HG03521 (cell line): ENCODE results near the gene SHOC2.
A peak's percentile ranks its signal among the peaks of the same experiment; 100 is the strongest.

ENCODE experiments used
- ATAC-seq: cut with Tn5 transposase; IDR thresholded peaks from one replicate; pipeline ENCODE4 v1.9.1; 2021; ENCODE audit warnings: mild to moderate bottlenecking, moderate library complexity; ENCODE audit not compliant: unreplicated experiment

SHOC2 gene

DNA sequence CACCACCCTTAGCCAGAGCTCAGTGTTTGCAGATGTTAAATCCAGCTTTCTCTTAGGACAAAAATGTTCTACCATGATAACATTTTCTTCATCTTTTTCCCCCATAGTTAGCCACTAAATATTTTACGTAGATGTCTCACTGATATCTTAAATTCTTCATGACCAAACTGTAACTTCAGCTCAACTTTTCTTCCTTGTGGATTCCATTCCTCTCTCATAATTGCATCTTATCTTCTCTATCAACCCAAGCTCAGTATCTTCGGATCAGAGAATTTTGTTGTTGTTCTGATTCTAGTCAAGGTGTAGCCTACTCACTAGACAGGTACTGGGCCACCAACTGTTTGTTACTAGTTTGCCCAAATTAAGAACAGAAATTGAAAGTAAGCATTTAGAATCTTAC lies 60.2 kb downstream of the SHOC2 start:
- no peak for ATAC-seq

DNA sequence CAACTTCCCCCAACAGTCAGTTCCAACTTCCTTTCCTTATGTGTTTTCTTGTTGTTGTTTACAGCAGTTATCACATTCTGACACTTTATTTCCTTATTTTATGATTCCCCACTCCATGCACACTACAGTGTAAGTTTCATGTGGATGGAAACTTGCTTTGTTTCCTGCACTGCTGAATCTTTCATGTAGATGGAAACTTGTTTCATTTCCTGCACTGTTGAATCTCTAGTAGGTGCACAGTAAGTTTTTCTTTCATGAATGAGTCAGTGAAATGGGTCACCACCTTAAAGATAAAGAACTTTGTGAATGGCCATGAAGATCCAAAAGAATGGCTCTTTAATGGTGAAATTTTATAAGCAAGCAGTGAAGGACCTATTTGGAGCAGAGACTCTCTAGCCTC lies 61.4 kb downstream of the SHOC2 start:
- ATAC-seq: no peak

DNA sequence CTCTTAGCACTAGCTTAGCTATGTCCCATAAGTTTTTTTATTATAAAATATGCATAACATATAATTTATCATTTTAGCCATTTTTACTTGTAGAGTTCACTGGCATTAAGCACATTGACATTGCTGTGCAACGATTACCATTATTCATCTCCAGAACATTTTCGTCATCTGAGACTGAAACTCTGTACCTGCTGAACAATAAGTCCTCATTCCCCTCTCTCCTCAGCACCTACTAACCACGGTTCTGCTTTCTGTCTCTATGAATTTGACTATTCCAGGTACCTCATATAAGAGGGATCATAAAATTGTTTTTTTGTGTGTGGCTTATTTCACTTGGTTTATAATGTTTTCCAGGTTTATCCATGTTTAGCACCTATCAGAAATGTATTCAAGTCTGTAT lies 64.1 kb downstream of the SHOC2 start:
- ATAC-seq: no peak

DNA sequence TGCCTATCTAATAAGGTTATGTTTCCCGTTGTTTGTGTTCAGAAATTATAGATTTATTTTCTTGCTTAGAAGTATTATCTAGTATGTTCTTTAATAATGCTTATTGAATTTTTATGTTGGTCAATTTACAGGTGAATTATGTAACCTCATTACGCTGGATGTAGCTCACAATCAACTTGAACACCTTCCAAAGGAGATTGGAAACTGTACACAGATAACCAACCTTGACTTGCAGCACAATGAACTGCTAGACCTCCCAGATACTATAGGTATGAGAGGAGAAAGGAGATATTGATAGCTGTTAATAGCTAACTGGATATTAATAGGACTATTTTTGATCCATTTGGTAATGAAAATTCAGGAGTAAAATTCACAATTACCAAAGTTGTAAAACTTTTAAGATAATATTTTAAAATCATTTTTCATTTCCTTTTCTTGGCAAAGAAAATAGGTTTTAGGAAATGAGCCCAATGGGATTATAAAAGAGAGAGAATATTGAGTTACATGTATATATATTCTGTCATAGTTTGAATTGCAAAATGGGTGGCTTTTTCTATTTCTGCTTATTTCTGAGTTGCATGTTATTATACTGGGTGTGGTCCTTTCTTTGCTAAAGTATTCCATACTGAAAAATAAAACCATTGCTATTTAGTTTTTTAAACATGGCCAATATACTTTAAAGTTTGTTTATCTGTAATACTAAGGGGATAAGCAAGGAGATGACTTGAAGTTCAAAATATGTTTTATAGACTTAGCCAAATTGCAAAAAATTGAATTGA lies 66.3 kb downstream of the SHOC2 start:
- no peak for ATAC-seq

DNA sequence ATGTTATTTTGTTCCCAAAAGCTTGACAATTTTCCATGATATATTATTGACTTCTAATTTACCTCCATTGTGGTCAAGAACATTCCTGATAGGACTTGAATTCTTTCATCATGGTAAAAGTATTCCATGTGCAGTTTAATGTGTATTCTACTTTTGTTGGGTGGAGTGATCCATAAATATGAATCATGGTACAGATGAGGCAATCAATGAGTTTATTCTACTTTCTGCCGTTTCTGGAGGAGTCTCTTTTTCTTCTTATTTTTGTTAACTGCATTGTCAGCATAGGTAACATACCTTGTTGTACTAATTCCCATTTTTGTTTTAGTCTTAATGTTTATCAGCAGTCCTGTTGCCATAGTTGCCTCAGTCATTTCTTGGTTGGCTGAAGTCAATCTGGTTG lies 69.6 kb downstream of the SHOC2 start:
- no peak for ATAC-seq

DNA sequence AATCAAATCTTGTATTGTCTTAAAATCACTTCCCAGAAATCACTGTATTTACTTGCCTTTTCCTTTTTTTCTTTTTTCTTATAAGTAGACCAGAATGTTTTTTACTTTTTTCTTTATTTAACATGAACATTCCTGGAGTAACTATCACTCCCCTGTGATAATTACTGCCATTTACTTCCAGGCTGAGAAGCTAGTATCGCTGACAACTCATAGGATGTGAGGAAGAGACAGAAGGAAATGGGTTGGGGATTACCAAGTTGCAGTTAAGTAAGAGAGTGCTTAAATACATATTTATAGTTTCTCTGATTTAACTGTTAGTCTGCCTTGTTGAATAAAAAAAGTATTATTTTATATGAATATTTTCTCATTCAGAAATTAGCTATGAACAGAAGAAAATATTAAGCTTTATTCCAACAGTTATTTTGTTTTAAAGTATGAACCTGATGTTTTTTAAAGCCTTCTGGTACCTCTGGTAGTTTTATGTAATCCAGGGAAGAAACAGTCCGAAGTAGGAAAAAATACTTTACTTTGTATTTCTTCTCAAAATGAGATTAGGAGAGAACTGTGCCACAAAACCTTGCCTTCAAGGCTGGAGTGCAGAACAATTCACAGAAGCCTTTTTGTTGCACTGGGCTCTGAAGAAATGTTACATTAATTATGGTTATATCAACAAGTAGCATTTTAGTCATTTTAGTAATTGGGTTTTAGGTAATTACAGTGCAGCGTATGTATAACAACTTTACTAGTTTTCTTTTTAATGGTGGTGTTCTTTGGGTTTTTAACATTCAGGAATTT lies 72.8 kb downstream of the SHOC2 start:
- no peak for ATAC-seq

DNA sequence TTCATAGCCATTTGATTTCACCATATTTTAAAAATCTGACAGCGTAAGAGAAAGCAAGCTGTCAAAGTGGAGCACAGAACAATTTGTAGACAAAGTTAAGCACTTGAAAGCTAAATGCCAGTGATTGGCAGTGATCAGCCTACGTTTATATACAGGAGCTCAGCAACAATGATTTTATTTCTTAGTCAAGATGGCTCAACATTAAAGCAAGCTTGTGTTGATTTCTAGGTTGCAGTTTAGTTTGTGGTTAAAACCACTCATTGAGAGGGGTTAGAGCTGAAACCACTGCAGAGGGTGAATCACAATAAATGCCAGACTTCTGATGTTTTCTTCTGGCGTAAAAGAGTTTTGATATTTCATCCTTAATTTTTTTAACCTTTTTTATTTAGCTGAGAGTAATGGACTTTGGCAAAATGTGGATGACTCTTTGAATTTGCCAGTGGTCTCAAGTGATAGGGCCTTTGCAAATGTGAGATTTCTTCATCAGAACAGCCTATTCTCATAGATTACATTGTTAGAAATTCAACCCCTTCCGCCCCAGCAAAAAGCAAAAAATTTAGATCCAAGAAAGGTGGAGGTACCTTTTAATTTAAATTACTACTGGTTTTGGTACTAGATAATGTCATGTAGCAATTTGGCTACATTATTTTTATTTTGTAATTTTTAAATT lies 73.8 kb downstream of the SHOC2 start:
- ATAC-seq: no peak

DNA sequence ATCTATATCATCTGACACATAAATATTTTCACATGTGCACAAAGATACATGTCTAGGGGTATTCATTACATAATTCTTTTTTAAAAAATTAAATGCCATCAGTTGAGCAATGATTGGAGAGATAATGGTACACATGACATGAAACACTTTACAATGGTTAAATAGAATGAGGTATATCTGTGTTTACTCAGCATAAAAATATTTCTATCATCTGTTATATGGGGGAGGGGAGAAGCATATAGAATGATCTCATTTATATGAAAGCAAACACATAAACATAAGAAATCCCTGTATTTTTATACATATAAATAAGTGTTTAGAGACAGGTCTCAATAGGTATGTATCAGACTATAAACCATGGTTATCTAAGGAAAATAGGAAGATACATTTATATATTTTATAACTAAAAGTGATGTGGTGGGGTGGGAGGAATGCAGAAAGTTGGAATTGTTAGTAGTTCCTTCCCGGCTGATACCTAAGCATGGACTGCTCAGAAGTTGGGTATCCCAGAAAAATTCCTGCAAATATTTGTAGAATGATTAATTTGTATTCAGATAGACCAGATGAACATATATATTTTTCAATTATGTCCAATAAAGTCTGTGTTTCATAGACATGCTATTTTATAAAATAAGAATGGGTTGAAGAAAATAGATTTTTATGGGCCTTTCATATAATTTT lies 75.1 kb downstream of the SHOC2 start:
- no peak for ATAC-seq

DNA sequence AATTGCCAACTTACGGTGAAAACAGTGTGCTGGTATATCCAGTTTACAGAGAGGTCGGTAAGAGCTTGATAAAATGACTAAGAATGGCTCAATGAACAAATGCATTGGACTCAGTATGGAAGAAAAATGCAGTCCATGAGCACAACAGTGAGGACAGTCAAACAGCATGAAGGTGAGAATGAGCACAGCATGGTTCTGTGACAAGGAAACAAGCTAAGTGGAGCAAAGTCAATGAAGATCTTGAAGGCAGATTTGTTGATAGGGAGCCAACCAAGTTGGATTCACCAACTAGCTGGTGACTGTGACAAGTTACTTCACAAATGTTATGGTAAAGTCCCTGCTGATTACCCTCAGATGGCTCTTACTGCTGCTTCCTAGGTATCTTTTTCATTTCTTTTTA lies 75.9 kb downstream of the SHOC2 start:
- ATAC-seq: no peak

DNA sequence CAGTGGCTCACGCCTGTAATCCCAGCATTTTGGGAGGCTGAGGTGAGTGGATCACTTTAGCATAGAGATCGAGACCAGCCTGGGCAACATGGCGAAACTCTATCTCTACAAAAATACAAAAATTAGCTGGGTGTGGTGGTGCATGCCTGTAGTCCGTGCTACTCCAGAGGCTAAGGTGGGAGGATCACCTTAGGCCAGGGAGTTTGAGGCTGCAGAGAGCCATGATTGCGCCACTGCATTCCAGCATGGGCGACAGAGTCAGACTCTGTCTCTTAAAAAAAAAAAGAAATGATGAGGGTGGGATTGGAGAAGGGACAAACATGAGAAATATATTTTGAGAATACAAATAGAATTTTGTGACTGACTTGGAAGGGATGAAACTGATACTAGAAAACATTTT lies 76.9 kb downstream of the SHOC2 start:
- no peak for ATAC-seq

DNA sequence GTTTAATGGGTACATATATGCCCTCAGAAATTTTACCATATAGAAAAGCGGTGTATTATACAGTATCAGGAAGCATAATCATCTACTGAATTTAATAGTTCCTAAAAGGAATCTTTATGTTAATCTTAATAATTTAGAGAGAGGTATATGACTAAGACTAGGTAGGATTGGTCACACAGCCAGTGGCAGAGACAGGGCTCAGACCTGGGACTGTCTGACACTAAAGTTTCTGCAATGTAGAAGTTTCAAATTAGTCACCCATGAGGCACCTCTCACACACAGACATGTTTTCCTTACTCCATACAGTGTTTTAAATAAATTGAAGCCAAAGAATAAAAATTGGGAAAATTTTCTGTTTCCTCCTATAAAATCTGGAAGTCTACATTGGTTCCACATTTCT lies 84.6 kb downstream of the SHOC2 start:
- ATAC-seq: no peak

DNA sequence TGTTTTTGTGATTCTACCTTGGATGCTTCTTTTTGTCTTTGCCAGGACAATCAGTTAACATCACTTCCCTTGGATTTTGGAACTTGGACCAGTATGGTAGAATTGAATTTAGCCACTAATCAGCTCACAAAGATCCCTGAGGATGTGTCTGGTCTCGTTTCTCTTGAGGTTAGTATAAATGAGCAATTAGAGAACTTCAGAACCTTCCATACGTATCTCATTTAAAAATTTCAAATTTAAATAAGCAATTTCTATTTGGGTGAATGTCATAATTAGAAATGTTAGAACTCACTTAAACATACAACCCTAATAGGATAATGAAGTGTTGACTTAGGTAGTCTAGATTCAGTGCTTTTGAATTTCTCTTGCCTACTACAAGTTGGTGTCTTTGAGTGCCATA lies 88.1 kb downstream of the SHOC2 start:
- ATAC-seq: no peak

DNA sequence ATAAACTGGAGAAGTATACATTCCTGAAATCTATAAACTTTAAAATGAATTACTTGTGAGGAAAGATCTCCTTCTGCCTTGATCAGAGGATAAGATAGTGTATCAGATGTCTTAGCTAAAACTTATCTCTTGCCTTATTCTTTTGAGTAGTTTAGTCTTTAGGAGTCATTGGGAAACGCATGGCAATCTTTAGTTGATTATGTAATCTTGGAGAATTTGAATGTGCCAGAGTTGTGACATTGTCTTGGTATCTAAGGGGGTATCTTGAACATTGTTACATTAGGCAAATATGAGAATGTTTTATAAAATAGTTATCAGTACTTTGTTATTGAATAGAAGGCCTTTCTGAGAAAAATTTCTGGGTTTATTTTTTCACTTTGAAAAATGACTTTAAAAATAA lies 95.8 kb downstream of the SHOC2 start:
- ATAC-seq: no peak

DNA sequence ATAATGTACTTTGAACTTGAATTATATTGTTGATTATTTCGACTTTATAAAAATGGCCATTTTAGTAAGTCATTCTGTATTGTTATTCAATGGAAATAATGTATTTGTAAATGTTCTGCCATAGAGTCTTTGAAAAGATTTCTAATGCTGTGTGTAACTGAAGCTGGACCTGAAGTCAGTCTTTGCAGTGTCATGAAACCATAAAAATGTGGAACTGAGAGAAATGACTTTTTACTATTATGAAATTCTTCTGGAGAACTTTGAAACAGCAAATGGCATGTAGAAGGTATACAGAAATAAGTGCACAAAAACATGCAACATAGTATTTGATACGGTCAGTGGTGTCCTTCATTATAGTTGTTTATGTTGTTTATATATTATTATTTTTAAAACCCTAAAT lies 97.7 kb downstream of the SHOC2 start:
- no peak for ATAC-seq

DNA sequence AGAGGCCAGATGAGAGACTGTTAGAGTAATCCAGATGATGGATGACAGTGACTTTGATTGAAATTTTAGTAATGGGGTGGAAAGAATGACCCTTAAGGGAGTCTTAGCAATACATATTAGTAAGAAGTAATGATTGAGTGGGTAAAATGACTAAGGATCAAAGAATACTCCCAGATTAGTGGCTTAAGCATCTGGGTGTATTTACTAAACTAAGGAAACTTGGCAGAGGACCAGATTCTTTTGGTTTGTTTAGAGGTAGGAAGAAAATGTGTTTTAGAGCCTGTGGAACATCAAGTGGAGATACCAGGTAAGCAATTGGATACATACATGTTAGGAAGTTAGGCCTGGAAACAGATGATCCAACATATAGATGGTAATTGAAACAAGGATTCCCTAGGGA lies 98.6 kb downstream of the SHOC2 start:
- ATAC-seq: no peak

DNA sequence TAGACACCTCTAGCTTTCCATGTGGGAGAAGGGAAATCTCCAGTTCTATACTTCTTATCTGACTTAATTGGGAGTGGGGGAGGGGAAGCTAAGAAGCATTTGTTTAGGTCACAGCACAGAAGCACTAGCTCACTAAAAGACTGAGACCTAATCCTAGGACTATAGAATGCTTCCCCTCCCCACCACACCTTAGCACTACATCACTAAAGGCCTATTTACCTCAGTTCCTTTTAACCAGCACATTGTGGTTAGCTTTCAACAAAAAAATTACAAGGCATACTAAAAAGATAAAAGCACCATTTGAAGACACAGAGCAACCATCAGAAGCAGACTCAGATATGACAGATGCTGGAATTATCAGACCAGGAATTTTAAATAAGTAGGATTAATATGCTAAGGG lies 103.7 kb downstream of the SHOC2 start:
- no peak for ATAC-seq

DNA sequence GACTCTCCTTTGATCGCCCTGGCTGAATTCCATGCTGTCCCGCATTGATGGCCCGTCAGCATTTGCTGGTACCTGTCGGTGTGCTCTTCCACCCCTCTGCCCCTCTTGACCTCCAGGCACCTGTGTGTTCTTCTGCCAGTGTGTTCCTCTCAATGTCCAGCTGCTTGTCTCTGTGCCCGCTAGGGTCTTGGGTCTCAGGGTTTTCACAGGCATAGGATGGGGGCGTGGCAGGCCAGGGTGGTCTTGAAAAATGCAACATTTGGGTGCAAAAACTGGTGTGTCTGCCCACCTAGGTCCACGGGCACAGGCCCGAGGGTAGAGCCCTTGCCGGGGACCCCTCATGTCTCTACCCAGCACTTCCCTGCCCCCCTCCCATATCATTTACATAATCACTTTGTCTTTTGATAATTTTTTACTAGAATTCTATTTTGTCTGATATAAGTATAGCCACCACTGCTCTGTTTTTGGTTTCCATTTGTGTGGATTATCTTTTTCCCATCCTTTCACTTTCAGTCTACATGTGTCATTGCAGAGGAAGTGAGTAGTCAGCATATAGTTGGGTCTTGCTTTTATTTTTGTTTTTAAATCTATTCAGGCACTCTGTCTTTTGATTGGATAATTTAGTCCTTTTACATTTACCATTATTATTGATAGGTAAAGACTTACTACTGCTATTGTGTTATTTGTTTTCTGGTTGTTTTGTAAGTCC lies 110.8 kb downstream of the SHOC2 start:
- ATAC-seq: peak; percentile 56

DNA sequence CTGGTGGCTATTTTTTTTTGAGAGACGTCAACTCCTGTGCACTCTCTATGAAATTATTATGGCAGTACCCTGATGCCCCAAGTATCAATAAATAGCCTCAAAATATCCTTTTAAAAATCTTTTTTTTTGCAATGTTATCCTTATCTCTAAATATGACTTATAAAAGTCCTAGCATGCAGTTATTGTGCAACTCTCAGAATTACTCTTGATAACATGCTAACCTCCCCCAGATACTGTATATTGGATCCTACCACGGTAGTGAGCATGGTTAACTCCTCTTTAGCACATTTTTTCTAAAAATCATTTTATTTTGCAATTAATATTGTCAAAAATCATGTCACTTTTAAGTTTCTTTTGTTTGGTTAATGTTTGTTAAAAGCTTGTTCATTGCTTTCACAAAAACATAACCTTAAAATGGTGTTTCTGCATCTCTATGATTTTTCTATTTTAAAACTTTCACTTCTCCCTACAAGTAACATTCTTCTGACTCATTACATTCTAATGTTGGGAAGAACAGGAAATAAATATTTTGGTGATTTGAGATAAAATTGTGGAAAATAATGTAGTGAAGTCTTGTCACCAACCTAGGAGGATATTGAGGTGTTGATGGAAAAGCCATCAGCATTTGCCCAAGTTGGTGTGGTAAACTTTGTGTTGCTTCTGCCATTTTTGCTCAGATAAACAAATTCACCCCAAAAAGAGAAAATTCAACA lies 115.3 kb downstream of the SHOC2 start:
- ATAC-seq: no peak

DNA sequence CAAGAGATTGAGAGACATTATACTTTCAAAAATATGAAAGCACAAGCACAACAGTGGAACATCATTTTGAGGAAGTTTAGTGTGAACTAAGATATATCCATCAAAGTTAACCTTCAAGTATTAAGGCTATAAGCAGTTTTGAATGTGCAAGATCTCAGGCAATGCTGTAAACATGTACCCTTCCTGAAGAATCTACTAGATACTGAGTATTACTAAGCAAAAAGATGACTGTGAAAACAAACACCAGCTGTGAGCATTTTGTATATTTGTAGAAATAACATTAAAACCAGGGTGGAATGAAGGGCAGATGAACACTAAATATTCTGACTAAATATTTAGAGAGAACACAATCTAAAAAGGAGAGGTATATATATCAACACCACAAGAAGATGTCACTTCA lies 116.1 kb downstream of the SHOC2 start:
- no peak for ATAC-seq

DNA sequence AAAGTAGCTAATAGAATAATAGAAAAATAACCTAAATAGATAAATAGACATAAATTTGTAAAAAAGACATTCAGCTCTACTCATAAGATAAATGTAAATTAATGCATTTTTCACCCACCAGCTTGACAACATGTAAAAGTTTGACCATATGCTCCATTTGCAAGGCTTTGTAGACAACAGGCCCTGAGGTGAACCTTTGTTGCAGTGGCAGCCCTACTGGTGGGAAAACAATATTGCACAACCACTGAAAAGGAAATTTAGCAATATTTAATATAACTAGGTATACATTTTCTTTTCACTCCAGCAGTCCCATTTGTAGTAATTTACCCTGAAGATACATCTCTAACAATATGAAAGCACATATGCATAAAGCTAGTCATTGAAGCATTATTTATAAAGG lies 118.5 kb downstream of the SHOC2 start:
- ATAC-seq: no peak
